Central memory CD8-positive, alpha-beta T cell (primary cell): ENCODE measurements around the gene SEPTIN10.

ENCODE experiments used
- ATAC-seq: fragments of 150-1000 bp; cut with Tn5 transposase; replicated peaks from 2 replicates; pipeline ENCODE4 v1.10.0; 2022; ENCODE audit warnings: mild to moderate bottlenecking, moderate FRiP score, moderate number of reproducible peaks; ENCODE audit not compliant: poor library complexity, severe bottlenecking; ENCODE audit errors: extremely low read depth
- DNase-seq, 2 donors: peaks; one replicate each; pipeline ENCODE4 v3.0.0; 2021; ENCODE audit warnings: low spot score in 2 of 2
- H3K27ac Mint-ChIP-seq: one replicate; pipeline ENCODE4 v1.8.0; 2022; ENCODE audit warnings: low read depth, mild to moderate bottlenecking, moderate library complexity, mixed read lengths
- H3K27me3 Mint-ChIP-seq: one replicate; pipeline ENCODE4 v1.8.0; 2022; ENCODE audit warnings: mixed read lengths
- H3K36me3 Mint-ChIP-seq: one replicate; pipeline ENCODE4 v1.8.0; 2022; ENCODE audit warnings: mild to moderate bottlenecking, moderate library complexity, mixed read lengths; ENCODE audit not compliant: insufficient read depth
- H3K4me1 Mint-ChIP-seq: one replicate; pipeline ENCODE4 v1.8.0; 2022; ENCODE audit warnings: mixed read lengths
- H3K4me3 Mint-ChIP-seq: one replicate; pipeline ENCODE4 v1.8.0; 2022; ENCODE audit warnings: mild to moderate bottlenecking, moderate library complexity, mixed read lengths
- H3K9me3 Mint-ChIP-seq: one replicate; pipeline ENCODE4 v1.8.0; 2022; ENCODE audit warnings: mixed read lengths

The SEPTIN10 gene

DNA sequence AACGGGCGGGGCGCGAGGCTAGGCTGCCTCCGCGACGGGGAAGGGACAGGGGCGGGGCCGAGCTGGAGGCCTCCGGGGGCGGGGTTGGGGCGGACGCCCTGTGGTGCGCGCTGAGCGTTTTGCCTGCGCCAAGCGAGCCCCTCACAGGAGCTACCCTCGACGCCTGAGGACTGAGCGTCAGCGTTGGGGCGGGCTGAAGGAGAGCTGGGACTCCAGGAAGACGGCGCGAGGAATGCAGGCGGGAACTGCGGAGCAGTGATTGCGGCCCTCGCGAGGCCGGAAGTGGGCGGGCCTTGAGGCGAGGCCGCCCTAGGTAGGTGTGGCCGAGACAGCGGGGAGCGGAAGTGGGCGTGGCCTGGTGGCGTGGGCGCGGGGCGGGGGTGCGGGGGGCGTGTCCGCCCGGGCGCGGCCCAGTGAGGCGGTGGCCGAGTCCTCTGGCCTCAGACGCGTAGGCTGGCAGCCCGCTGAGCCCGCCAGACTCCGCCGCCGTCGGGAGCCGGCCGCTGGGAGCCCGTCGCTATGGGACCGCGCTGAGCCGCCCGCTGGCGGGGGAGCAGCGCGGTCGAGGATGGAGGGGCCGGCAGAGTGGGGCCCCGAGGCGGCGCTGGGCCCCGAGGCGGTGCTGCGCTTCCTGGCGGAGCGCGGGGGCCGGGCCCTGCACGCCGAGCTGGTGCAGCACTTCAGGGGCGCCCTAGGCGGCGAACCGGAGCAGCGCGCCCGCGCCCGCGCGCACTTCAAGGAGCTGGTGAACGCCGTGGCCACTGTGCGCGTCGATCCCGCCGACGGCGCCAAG, at the start of gene SEPTIN10, which contains the start of gene SOWAHC:
TSS of gene SEPTIN10 (minus strand) at position 45 of the 793 bp plus-strand sequence. CDS start 139 bp downstream, outside the sequence.
TSS of gene SOWAHC (plus strand) at position 443 of the 793 bp plus-strand sequence. CDS start at position 569, 126 bp downstream.
- DNase-seq (peak; percentile 41 to 48), ATAC-seq (peak; percentile 74)
- peaks cover 8% of the 10 kb centered on the region for H3K36me3 Mint-ChIP-seq
- no peaks in the 10 kb centered on the region for H3K9me3 Mint-ChIP-seq
- H3K4me3 Mint-ChIP-seq = peak within 1 kb of the TSS; percentile 75
- peaks cover 8% of the 10 kb centered on the region for H3K4me1 Mint-ChIP-seq
- H3K27ac Mint-ChIP-seq = no peak within 1 kb of the TSS
- peaks cover 84% of the 10 kb centered on the region for H3K27me3 Mint-ChIP-seq

GRCh38 chr2:109662889-109663288, 49.1 kb upstream of the SEPTIN10 start:
- DNase-seq (no peak), ATAC-seq (no peak)
- Mint-ChIP-seq H3K27me3 (peaks cover 28% of the 10 kb centered on the region), H3K4me1 (no peaks in the 10 kb centered on the region), H3K36me3 (no peaks in the 10 kb centered on the region), H3K27ac (no peak overlapping the region), H3K4me3 (no peak overlapping the region), H3K9me3 (no peaks in the 10 kb centered on the region)

GRCh38 chr2:109660046-109660860, 46.5 kb upstream of the SEPTIN10 start:
- ATAC-seq (no peak), DNase-seq (no peak)
- no peak overlapping the region for H3K4me3 Mint-ChIP-seq
- no peak overlapping the region for H3K27ac Mint-ChIP-seq
- H3K9me3 Mint-ChIP-seq = no peaks in the 10 kb centered on the region
- peaks cover 20% of the 10 kb centered on the region for H3K27me3 Mint-ChIP-seq
- H3K4me1 Mint-ChIP-seq = no peaks in the 10 kb centered on the region
- no peaks in the 10 kb centered on the region for H3K36me3 Mint-ChIP-seq

- no peaks in the 10 kb centered on the region for H3K4me1 Mint-ChIP-seq
- no peaks in the 10 kb centered on the region for H3K9me3 Mint-ChIP-seq
- ATAC-seq = no peak
- H3K4me3 Mint-ChIP-seq = no peak overlapping the region
- no peak for DNase-seq
- peaks cover 20% of the 10 kb centered on the region for H3K27me3 Mint-ChIP-seq
- H3K27ac Mint-ChIP-seq = no peak overlapping the region
- no peaks in the 10 kb centered on the region for H3K36me3 Mint-ChIP-seq
Observed at GRCh38 chr2:109659396-109660045, 45.8 kb upstream of the SEPTIN10 start.

DNA sequence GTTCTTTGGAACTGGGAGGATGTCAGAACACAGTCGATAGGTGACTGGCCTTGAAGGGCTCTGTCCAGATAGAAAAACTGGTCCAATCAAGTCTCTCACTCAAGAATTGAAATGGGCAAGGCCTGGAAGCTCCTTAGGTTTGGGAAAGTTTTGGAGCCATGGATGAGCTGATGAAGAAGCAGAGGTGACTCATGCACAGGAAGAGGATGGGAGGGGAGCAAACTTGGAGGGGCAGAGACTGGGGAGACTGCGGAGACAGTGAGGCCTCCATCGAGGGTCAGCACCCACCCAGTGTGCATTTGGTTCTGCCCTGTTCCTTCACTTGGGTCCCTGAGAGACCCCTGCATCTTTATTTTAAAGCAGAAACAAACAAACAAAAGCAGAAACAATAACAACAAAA, 41.5 kb upstream of the SEPTIN10 start:
- no peak overlapping the region for H3K4me3 Mint-ChIP-seq
- peaks cover 34% of the 10 kb centered on the region for H3K27me3 Mint-ChIP-seq
- no peak for DNase-seq
- no peaks in the 10 kb centered on the region for H3K4me1 Mint-ChIP-seq
- H3K9me3 Mint-ChIP-seq = no peaks in the 10 kb centered on the region
- H3K36me3 Mint-ChIP-seq = no peaks in the 10 kb centered on the region
- no peak for ATAC-seq
- H3K27ac Mint-ChIP-seq = no peak overlapping the region

- Mint-ChIP-seq H3K4me1 (no peaks in the 10 kb centered on the region), H3K27me3 (peaks cover 42% of the 10 kb centered on the region), H3K4me3 (no peak overlapping the region)
Observed at GRCh38 chr2:109654326-109655050, 40.7 kb upstream of the SEPTIN10 start.

GRCh38 chr2:109649736-109650695, 36.2 kb upstream of the SEPTIN10 start:
- Mint-ChIP-seq H3K9me3 (no peaks in the 10 kb centered on the region), H3K27me3 (peaks cover 54% of the 10 kb centered on the region), H3K4me1 (no peaks in the 10 kb centered on the region), H3K4me3 (no peak overlapping the region), H3K27ac (no peak overlapping the region), H3K36me3 (no peaks in the 10 kb centered on the region)
- no peak for ATAC-seq
- no peak for DNase-seq

More at GRCh38 chr2:109654326-109655050, 40.7 kb upstream of the SEPTIN10 start:
- Mint-ChIP-seq H3K9me3 (no peaks in the 10 kb centered on the region), H3K27ac (no peak overlapping the region), H3K36me3 (no peaks in the 10 kb centered on the region)
- no peak for DNase-seq
- ATAC-seq = no peak

- Mint-ChIP-seq H3K4me1 (no peaks in the 10 kb centered on the region), H3K9me3 (no peaks in the 10 kb centered on the region), H3K4me3 (no peak overlapping the region), H3K36me3 (no peaks in the 10 kb centered on the region), H3K27me3 (peaks cover 45% of the 10 kb centered on the region), H3K27ac (no peak overlapping the region)
- ATAC-seq = no peak
- DNase-seq = no peak
Observed at GRCh38 chr2:109648041-109648527, 34.3 kb upstream of the SEPTIN10 start.

DNA sequence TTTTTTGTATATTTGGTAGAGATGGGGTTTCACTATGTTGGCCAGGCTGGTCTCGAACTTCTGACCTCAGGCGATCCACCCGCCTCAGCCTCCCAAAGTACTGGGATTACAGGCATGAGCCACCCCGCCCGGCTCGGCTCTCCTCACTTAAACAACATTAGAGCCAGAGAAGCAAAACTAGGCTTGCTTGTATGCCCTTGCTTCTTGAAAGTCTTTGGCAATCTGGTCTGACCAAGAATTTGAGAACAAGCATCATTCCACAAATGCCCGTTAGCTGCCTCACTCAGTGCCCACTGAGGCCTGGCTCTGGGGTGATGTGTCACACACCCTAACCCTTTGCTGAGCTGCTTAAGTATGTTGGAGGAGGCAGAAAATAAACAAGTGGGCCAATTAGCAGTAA, 33.9 kb upstream of the SEPTIN10 start:
- ATAC-seq = no peak
- Mint-ChIP-seq H3K27me3 (peaks cover 40% of the 10 kb centered on the region), H3K4me1 (no peaks in the 10 kb centered on the region), H3K36me3 (no peaks in the 10 kb centered on the region), H3K4me3 (no peak overlapping the region), H3K9me3 (no peaks in the 10 kb centered on the region), H3K27ac (no peak overlapping the region)
- DNase-seq = no peak

DNA sequence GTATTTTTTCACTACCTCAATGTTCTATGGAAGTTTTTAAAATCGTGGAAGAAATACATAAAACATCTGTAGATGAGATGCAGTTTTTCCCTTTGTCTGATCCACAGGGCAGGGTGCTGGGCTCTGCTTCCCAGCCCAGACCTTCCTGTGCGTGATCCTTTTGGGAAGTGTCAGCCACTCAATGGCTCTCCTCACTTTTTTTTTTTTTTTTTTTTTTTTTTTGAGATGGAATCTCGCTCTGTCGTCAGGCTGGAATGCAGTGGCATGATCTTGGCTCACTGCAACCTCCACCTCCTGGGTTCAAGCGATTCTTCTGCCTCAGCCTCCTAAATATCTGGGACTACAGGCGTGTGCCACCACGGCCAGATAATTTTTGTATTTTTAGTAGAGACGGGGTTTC, 33.2 kb upstream of the SEPTIN10 start:
- Mint-ChIP-seq H3K27ac (no peak overlapping the region), H3K36me3 (no peaks in the 10 kb centered on the region), H3K9me3 (no peaks in the 10 kb centered on the region), H3K4me3 (no peak overlapping the region), H3K27me3 (peaks cover 36% of the 10 kb centered on the region), H3K4me1 (no peaks in the 10 kb centered on the region)
- DNase-seq (no peak), ATAC-seq (no peak)
